Stimulated activated CD4-positive, alpha-beta T cell treated with anti-CD3 and anti-CD28 coated beads, Interleukin-1b, Interleukin-23, amount 100 ng/mL, for 24 hours (primary cell): ENCODE measurements around the gene TTYH3.
"Not testable (repeated sequence)": the region's sequence is repeated elsewhere in the genome, so short reads cannot be mapped to it uniquely, and the experiment has no call there.

Experiments used
- DNase-seq, 4 experiments: peaks; one replicate each; pipeline ENCODE4 v3.0.0-alpha.2; 2020; ENCODE audit warnings: low read depth in 4 of 4, low spot score in 1 of 4

Gene TTYH3

GRCh38 chr7:2602406-2603043 is 29.3 kb upstream of the TTYH3 start:
- no peak for DNase-seq

GRCh38 chr7:2603044-2603965 is 28.5 kb upstream of the TTYH3 start:
- no peak for DNase-seq

GRCh38 chr7:2604608-2605174 is 27.1 kb upstream of the TTYH3 start:
- DNase-seq = no peak

- DNase-seq = no peak
Observed at GRCh38 chr7:2605608-2606538, 25.9 kb upstream of the TTYH3 start.

- no peak for DNase-seq
Observed at GRCh38 chr7:2606539-2606936, 25.2 kb upstream of the TTYH3 start.

- no peak for DNase-seq
Observed at GRCh38 chr7:2607122-2607922, 24.5 kb upstream of the TTYH3 start.

- no peak for DNase-seq
Observed at GRCh38 chr7:2607923-2608904, 23.6 kb upstream of the TTYH3 start.

GRCh38 chr7:2608921-2609411 is 22.8 kb upstream of the TTYH3 start:
- no peak for DNase-seq

GRCh38 chr7:2609646-2610045 is 22.1 kb upstream of the TTYH3 start:
- not testable (repeated sequence) for DNase-seq

- DNase-seq = no peak
Observed at GRCh38 chr7:2610466-2610865, 21.3 kb upstream of the TTYH3 start.

- DNase-seq = no peak
Observed at GRCh38 chr7:2610898-2611297, 20.9 kb upstream of the TTYH3 start.

- no peak for DNase-seq
Observed at GRCh38 chr7:2611401-2611800, 20.4 kb upstream of the TTYH3 start.

- no peak for DNase-seq
Observed at GRCh38 chr7:2611922-2612321, 19.9 kb upstream of the TTYH3 start.

- no peak for DNase-seq
Observed at GRCh38 chr7:2612445-2613097, 19.2 kb upstream of the TTYH3 start.

GRCh38 chr7:2613098-2613930 is 18.5 kb upstream of the TTYH3 start:
- no peak for DNase-seq

GRCh38 chr7:2613931-2614600 is 17.7 kb upstream of the TTYH3 start:
- DNase-seq = no peak
